H1 (cell line): ENCODE measurements around the gene LRPPRC. TPM values are rescaled to one million over a fixed set of nuclear protein-coding genes. Genes with fewer than 3 reads are reported as not detected.

Source experiments
- CTCF ChIA-PET: fragments of 300-600 bp; sonication (Branson Sonifier 250); formaldehyde crosslinking; loops from one replicate; lab custom pipeline; 2021; ENCODE audit not compliant: partially characterized antibody; lab: Charles Lee
- POLR2A ChIA-PET: fragments of 300-600 bp; sonication (Branson Sonifier 250); formaldehyde crosslinking; loops from one replicate; lab custom pipeline; 2021; ENCODE audit warnings: inconsistent platforms; ENCODE audit not compliant: partially characterized antibody; lab: Charles Lee
- DNase-seq, 2 experiments: peaks; one replicate each; pipeline versions ENCODE4 v3.0.0 to v3.0.0-alpha.2; 2010 to 2022; ENCODE audit warnings: low spot score in 2 of 2, low read depth in 1 of 2, mixed read lengths in 1 of 2
- FAIRE-seq: peaks from 2 replicates; lab custom pipeline; 2011; peaks lifted over from hg19 to GRCh38; lab: Jason Lieb, UNC
- H2AFZ ChIP-seq: 2 replicates; pipeline ENCODE4 v1.8.1; 2012; ENCODE audit warnings: low read length, inconsistent platforms
- H2AK5ac ChIP-seq: 2 replicates; pipeline ENCODE4 v1.6.1; 2013; ENCODE audit warnings: low read depth, low read length
- H2BK120ac ChIP-seq: replicated peaks from 2 replicates; pipeline ENCODE3; 2013; ENCODE audit warnings: low read depth, low read length, inconsistent platforms
- H2BK12ac ChIP-seq: 2 replicates; pipeline ENCODE4 v1.6.1; 2013; ENCODE audit warnings: low read depth, low read length
- H2BK15ac ChIP-seq: 2 replicates; pipeline ENCODE4 v1.6.1; 2013; ENCODE audit warnings: low read length
- H2BK20ac ChIP-seq: 2 replicates; pipeline ENCODE4 v1.6.1; 2013; ENCODE audit warnings: low read length
- H2BK5ac ChIP-seq: 2 replicates; pipeline ENCODE4 v1.6.1; 2013; ENCODE audit warnings: low read depth, low read length
- H3K14ac ChIP-seq: 2 replicates; pipeline ENCODE4 v1.6.1; 2013; ENCODE audit warnings: inconsistent platforms; ENCODE audit not compliant: insufficient read length
- H3K18ac ChIP-seq: 2 replicates; pipeline ENCODE4 v1.6.1; 2013; ENCODE audit warnings: low read length; ENCODE audit errors: extremely low read depth
- H3K23ac ChIP-seq: 2 replicates; pipeline ENCODE4 v1.6.1; 2013; ENCODE audit warnings: inconsistent platforms; ENCODE audit not compliant: insufficient read length
- H3K23me2 ChIP-seq: 2 replicates; pipeline ENCODE4 v1.6.1; 2013; ENCODE audit warnings: low read depth, low read length
- H3K27ac ChIP-seq: 2 replicates; pipeline ENCODE4 v1.6.1; 2011; ENCODE audit warnings: low read depth, low read length, inconsistent platforms
- H3K27me3 ChIP-seq, 4 experiments: replicated peaks in 1 of 4; 1 replicate in 1 of 4; 2 replicates in 3 of 4; pipeline versions ENCODE4 v1.6.1 to v1.8.1; 2011 to 2013; ENCODE audit warnings: low read length in 3 of 4, mild to moderate bottlenecking in 3 of 4, inconsistent platforms in 2 of 4, mixed read lengths in 2 of 4, moderate library complexity in 1 of 4; ENCODE audit not compliant: control insufficient read depth in 3 of 4, insufficient read depth in 3 of 4; ENCODE audit errors: extremely low read depth in 1 of 4
- H3K36me3 ChIP-seq, 4 experiments: 2 replicates each; pipeline versions ENCODE4 v1.6.1 to v1.8.1; 2011 to 2013; ENCODE audit warnings: mild to moderate bottlenecking in 4 of 4, low read length in 3 of 4, moderate library complexity in 2 of 4, control low read depth in 1 of 4, inconsistent platforms in 1 of 4; ENCODE audit not compliant: insufficient read depth in 4 of 4, control insufficient read depth in 2 of 4
- H3K4ac ChIP-seq: replicated peaks from 2 replicates; pipeline ENCODE3; 2013; ENCODE audit warnings: low read length, low read depth, mixed read lengths, inconsistent platforms; ENCODE audit not compliant: insufficient read length
- H3K4me1 ChIP-seq, 4 experiments: replicated peaks in 1 of 4; 1 replicate in 1 of 4; 2 replicates in 3 of 4; pipeline versions ENCODE4 v1.6.1 to v1.8.1; 2011 to 2013; ENCODE audit warnings: low read length in 3 of 4, inconsistent platforms in 2 of 4, mixed read lengths in 1 of 4; ENCODE audit not compliant: insufficient read depth in 4 of 4, control insufficient read depth in 3 of 4
- H3K4me2 ChIP-seq, 2 experiments: 2 replicates each; pipeline versions ENCODE4 v1.6.1 to v1.8.1; 2011 to 2013; ENCODE audit warnings: low read depth in 2 of 2, low read length in 2 of 2, control low read depth in 1 of 2, inconsistent platforms in 1 of 2, mild to moderate bottlenecking in 1 of 2; ENCODE audit not compliant: insufficient read depth in 1 of 2
- H3K4me3 ChIP-seq, 4 experiments: fragments of 200-600, 300-600 bp in 1 of 4; sonication (generic), shearing (Covaris generic), sonication (Bioruptor Twin) in 1 of 4; 2 replicates each; pipeline versions ENCODE4 v1.5.1 to v1.8.1; 2011 to 2016; ENCODE audit warnings: low read length in 4 of 4, low read depth in 3 of 4, control low read depth in 2 of 4, inconsistent platforms in 2 of 4, mild to moderate bottlenecking in 2 of 4, mixed read lengths in 1 of 4, moderate library complexity in 1 of 4; ENCODE audit not compliant: insufficient read depth in 2 of 4; ENCODE audit errors: extremely low read depth in 1 of 4
- H3K56ac ChIP-seq: replicated peaks from 2 replicates; pipeline ENCODE3; 2013; ENCODE audit warnings: low read depth, mild to moderate bottlenecking, mixed read lengths, low read length, inconsistent platforms; ENCODE audit not compliant: insufficient read length
- H3K79me1 ChIP-seq: 2 replicates; pipeline ENCODE4 v1.6.1; 2013; ENCODE audit warnings: low read depth, low read length, control low read depth
- H3K79me2 ChIP-seq, 2 experiments: 2 replicates each; pipeline versions ENCODE4 v1.6.1 to v1.8.1; 2012 to 2013; ENCODE audit warnings: low read length in 2 of 2, mild to moderate bottlenecking in 2 of 2, inconsistent platforms in 1 of 2; ENCODE audit not compliant: insufficient read depth in 2 of 2, control insufficient read depth in 1 of 2
- H3K9ac ChIP-seq, 4 experiments: replicated peaks in 1 of 4; 1 replicate in 1 of 4; 2 replicates in 3 of 4; pipeline versions ENCODE4 v1.6.1 to v1.8.1; 2011 to 2013; ENCODE audit warnings: low read depth in 3 of 4, low read length in 3 of 4, control low read depth in 2 of 4, mild to moderate bottlenecking in 2 of 4, moderate library complexity in 2 of 4, inconsistent platforms in 1 of 4; ENCODE audit errors: extremely low read depth in 1 of 4
- H3K9me3 ChIP-seq, 2 experiments: 2 replicates each; pipeline versions ENCODE4 v1.6.1 to v1.8.1; 2012 to 2013; ENCODE audit warnings: mild to moderate bottlenecking in 2 of 2, moderate library complexity in 2 of 2, control low read depth in 1 of 2, inconsistent platforms in 1 of 2, low read depth in 1 of 2, low read length in 1 of 2, mixed read lengths in 1 of 2; ENCODE audit not compliant: insufficient read depth in 2 of 2
- H4K20me1 ChIP-seq, 2 experiments: replicated peaks in 1 of 2; 2 replicates each; pipeline versions ENCODE3 to v1.8.1; 2011 to 2013; ENCODE audit warnings: inconsistent platforms in 2 of 2, low read length in 2 of 2, mild to moderate bottlenecking in 1 of 2; ENCODE audit not compliant: insufficient read depth in 2 of 2, control insufficient read depth in 1 of 2
- H4K5ac ChIP-seq: 2 replicates; pipeline ENCODE4 v1.6.1; 2013; ENCODE audit warnings: low read length, low read depth, mixed read lengths, inconsistent platforms; ENCODE audit not compliant: insufficient read length
- H4K8ac ChIP-seq: 2 replicates; pipeline ENCODE4 v1.8.0; 2013; ENCODE audit warnings: mild to moderate bottlenecking, moderate library complexity, low read length, inconsistent platforms; ENCODE audit not compliant: insufficient read depth; ENCODE audit errors: extremely low read depth
- H4K91ac ChIP-seq: replicated peaks from 2 replicates; pipeline ENCODE3; 2013; ENCODE audit warnings: low read length, mixed read lengths, inconsistent platforms; ENCODE audit not compliant: insufficient read length
- GABPA ChIP-seq: IDR thresholded peaks from 2 replicates; pipeline ENCODE4 v1.6.1; 2011; ENCODE audit warnings: mild to moderate bottlenecking, low read length, moderate library complexity, borderline replicate concordance; ENCODE audit not compliant: insufficient read depth
- MAFK ChIP-seq: IDR thresholded peaks from 2 replicates; pipeline ENCODE4 v1.6.1; 2012; ENCODE audit warnings: low read depth, mild to moderate bottlenecking, improper control_type of control experiment, low read length
- NANOG ChIP-seq: IDR thresholded peaks from 2 replicates; pipeline ENCODE4 v1.6.1; 2011; ENCODE audit warnings: low read length, low read depth, mild to moderate bottlenecking, inconsistent platforms; ENCODE audit not compliant: insufficient read depth, poor library complexity, severe bottlenecking
- POLR2AphosphoS5 ChIP-seq: IDR thresholded peaks from 2 replicates; pipeline ENCODE4 v1.6.1; 2011; ENCODE audit warnings: low read depth, low read length
- RAD21 ChIP-seq, 2 experiments: IDR thresholded peaks in 1 of 2; conservative IDR thresholded peaks in 1 of 2; 2 replicates each; pipeline ENCODE4 v1.6.1; 2011; ENCODE audit warnings: low read depth in 2 of 2, low read length in 2 of 2, improper control_type of control experiment in 1 of 2, inconsistent platforms in 1 of 2, mild to moderate bottlenecking in 1 of 2, moderate library complexity in 1 of 2
- RNF2 ChIP-seq: fragments of 200-900, 300-1000 bp; sonication (generic); IDR thresholded peaks from 2 replicates; pipeline ENCODE4 v1.7.1; 2016; ENCODE audit warnings: borderline replicate concordance, low read depth, mild to moderate bottlenecking, antibody characterized with exemption, low read length; ENCODE audit not compliant: poor library complexity, severe bottlenecking; ENCODE audit errors: missing control alignments
- SIRT6 ChIP-seq: IDR thresholded peaks from one replicate; pipeline ENCODE4 v1.7.1; 2012; ENCODE audit warnings: low read length, inconsistent platforms
- SP1 ChIP-seq: IDR thresholded peaks from 2 replicates; pipeline ENCODE4 v1.6.1; 2011; ENCODE audit warnings: low read depth, low read length
- SRF ChIP-seq: IDR thresholded peaks from 2 replicates; pipeline ENCODE4 v1.6.1; 2011; ENCODE audit warnings: mild to moderate bottlenecking, low read depth, low read length, moderate library complexity
- TAF1 ChIP-seq: IDR thresholded peaks from 2 replicates; pipeline ENCODE4 v1.6.1; 2011; ENCODE audit warnings: mild to moderate bottlenecking, low read depth, low read length
- WGBS, 2 experiments: shearing (Covaris generic) in 1 of 2; methylation state at CpG; one replicate each; pipeline versions ENCODE4 v1.1.6 to v1.1.7; 2013 to 2015; ENCODE audit warnings: low lambda C conversion rate in 2 of 2, mixed read lengths in 2 of 2, inconsistent platforms in 1 of 2, low coverage in 1 of 2, missing lambda C conversion rate in 1 of 2; ENCODE audit not compliant: insufficient replicate concordance in 2 of 2, insufficient coverage in 1 of 2, insufficient read length in 1 of 2; ENCODE audit errors: extremely low coverage in 1 of 2, missing lambda C conversion rate in 1 of 2; 5-methylcytosine and 5-hydroxymethylcytosine counted together
- polyA plus RNA-seq, 7 experiments: library from polyadenylated mRNA; depleted of rRNA in 3 of 7; stranded (reverse) in 5 of 7; unstranded in 2 of 7; fragments of >200 nt in 5 of 7; fragments of 200-250 nt in 2 of 7; gene quantifications; 1 replicate in 5 of 7; 2 replicates in 1 of 7; 4 replicates in 1 of 7; pipeline versions ENCODE4 v1.2.1 to v1.2.3, GENCODE V29; 2011 to 2013; ENCODE audit warnings: missing spikeins in 2 of 7, mixed read lengths in 2 of 7
- total RNA-seq: library from RNA; stranded (reverse); fragmentation: NEBNext Ultra II Directional; extraction: Animal tissue kit (Norgen Biotek cat#: 25700); gene quantifications from 2 replicates; pipeline ENCODE4 v1.2.1, GENCODE V29; 2021
- TF ChIP-seq, protein P1 (sequence below), 3 experiments: IDR thresholded peaks; 1 replicate in 2 of 3; 2 replicates in 1 of 3; pipeline versions ENCODE4 v1.5.1 to v1.6.1; 2011; ENCODE audit warnings: low read length in 3 of 3, mild to moderate bottlenecking in 3 of 3, inconsistent platforms in 2 of 3, low read depth in 1 of 3, moderate library complexity in 1 of 3; ENCODE audit not compliant: insufficient read depth in 1 of 3; ENCODE audit errors: control extremely low read depth in 1 of 3

The LRPPRC gene
- total and polyA plus RNA-seq, 2 of the 8 experiments (the other 6 are each of a cell fraction or from before 2014, with no cell fraction given) = 43.4 to 167 TPM

DNA sequence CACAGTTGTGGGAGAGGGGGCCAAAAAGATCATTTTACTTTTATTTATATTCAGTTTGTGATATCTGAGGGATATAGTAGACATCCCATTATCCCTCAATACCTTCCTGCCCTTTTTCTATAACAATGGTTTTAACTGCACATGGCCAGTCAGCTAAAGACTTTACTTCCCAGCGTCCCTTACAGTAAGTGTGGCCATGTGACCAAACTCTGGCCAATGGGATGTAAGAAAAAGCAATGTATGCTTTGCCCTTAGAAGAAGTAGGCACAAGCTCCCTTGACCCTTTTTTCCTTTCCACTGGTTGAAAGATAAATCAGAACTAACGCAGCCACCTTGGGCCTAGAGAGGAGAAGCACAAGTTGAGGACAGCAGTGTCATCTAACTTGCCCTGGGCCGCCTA, 44.6 kb upstream of the LRPPRC start:
- CTCF ChIA-PET = interaction anchor here (0.6 to 2.9 kb wide), 6 partner anchors 15 to 915 kb away, joined by 3 to 6 read pairs (median 3); no protein-coding TSS in a partner anchor
- TF ChIP-seq TAF1 (no peak), SIRT6 (no peak), GABPA (no peak), RNF2 (no peak), MAFK (no peak), SP1 (no peak), POLR2AphosphoS5 (no peak), SRF (no peak), NANOG (no peak), RAD21 (IDR thresholded peaks at IDR 0.05 in 1 of 2, conservative IDR thresholded peaks at IDR 0.05 in 1 of 2; ENCODE audit: low read depth in 2 of 2, low read length in 2 of 2) (no peak)
- TF ChIP-seq, protein P1, sequence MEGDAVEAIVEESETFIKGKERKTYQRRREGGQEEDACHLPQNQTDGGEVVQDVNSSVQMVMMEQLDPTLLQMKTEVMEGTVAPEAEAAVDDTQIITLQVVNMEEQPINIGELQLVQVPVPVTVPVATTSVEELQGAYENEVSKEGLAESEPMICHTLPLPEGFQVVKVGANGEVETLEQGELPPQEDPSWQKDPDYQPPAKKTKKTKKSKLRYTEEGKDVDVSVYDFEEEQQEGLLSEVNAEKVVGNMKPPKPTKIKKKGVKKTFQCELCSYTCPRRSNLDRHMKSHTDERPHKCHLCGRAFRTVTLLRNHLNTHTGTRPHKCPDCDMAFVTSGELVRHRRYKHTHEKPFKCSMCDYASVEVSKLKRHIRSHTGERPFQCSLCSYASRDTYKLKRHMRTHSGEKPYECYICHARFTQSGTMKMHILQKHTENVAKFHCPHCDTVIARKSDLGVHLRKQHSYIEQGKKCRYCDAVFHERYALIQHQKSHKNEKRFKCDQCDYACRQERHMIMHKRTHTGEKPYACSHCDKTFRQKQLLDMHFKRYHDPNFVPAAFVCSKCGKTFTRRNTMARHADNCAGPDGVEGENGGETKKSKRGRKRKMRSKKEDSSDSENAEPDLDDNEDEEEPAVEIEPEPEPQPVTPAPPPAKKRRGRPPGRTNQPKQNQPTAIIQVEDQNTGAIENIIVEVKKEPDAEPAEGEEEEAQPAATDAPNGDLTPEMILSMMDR (IDR thresholded peaks at IDR 0.05; ENCODE audit: control extremely low read depth in 1 of 3, insufficient read depth in 1 of 3, low read depth in 1 of 3, low read length in 3 of 3) = no peak

More for the DNA sequence above, 44.6 kb upstream of the LRPPRC start:
- POLR2A ChIA-PET = no interaction called here
- Histone ChIP-seq H2BK12ac (no peak overlapping the region), H3K4me1 (peaks cover 0 to 2% (median 0%) of the 10 kb centered on the region in 4 experiments; a peak in 2 of 7 replicates), H3K36me3 (no peaks in the 10 kb centered on the region), H3K9me3 (no peaks in the 10 kb centered on the region), H4K91ac (no peak overlapping the region), H2AFZ (no peak overlapping the region), H4K20me1 (no peaks in the 10 kb centered on the region), H3K27me3 (no peaks in the 10 kb centered on the region), H3K79me1 (no peaks in the 10 kb centered on the region), H3K56ac (no peak overlapping the region), H2BK15ac (no peak overlapping the region), H2AK5ac (no peak overlapping the region), H2BK5ac (no peak overlapping the region), H3K23ac (no peak overlapping the region), H4K5ac (no peak overlapping the region), H3K9ac (no peak overlapping the region), H3K23me2 (no peaks in the 10 kb centered on the region), H2BK120ac (no peak overlapping the region), H3K4me2 (no peak overlapping the region), H3K4me3 (no peak overlapping the region), H4K8ac (no peak overlapping the region), H3K18ac (no peak overlapping the region), H2BK20ac (no peak overlapping the region), H3K4ac (no peak overlapping the region), H3K79me2 (no peaks in the 10 kb centered on the region), H3K14ac (no peak overlapping the region), H3K27ac (no peak overlapping the region)
- WGBS, 2 experiments = 98% methylated on average over 3 of the region's 3 CpGs; no CpG with 5 or more reads in 1 of the 2 experiments
- no peak for FAIRE-seq
- no peak for DNase-seq
